Measurements from ENCODE around the gene PAPPA2. TPM values are rescaled to one million over a fixed set of nuclear protein-coding genes. Genes with fewer than 3 reads are reported as not detected.

The PAPPA2 gene
- total and polyA plus RNA-seq, 9 of the 15 experiments (the other 6 are each of a cell fraction or from before 2014, with no cell fraction given), result 0.01 to 0.15 (median 0.05) TPM; not detected in 2

DNA sequence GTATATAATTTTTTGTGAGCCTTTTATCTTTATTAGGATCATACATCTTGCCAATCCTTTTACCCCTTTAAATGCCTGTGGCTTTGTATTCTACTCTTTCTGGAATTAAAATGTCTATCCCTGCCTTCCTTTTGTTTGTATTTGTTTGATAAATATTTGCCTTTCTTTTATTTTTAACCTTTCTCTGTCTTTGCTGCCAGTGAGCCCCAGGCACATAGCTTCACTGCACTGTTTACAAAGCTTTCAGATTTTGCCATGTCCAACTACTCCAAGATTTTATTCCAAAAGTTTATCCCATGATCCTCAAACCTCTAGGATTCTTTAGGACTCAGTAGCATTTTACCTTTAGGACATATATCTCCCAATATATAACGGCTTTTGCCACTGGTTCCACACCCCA, 281.2 kb downstream of the PAPPA2 start (continued):
- TF ChIP-seq HMG20B (CRISPR knock-in tag; IDR thresholded peaks at IDR 0.05), result no peak
- TF ChIP-seq, protein P1, sequence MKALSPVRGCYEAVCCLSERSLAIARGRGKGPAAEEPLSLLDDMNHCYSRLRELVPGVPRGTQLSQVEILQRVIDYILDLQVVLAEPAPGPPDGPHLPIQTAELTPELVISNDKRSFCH (CRISPR knock-in tag; IDR thresholded peaks at IDR 0.05), result no peak
- TF ChIP-seq, protein P1 (tag; IDR thresholded peaks at IDR 0.05), result no peak

DNA sequence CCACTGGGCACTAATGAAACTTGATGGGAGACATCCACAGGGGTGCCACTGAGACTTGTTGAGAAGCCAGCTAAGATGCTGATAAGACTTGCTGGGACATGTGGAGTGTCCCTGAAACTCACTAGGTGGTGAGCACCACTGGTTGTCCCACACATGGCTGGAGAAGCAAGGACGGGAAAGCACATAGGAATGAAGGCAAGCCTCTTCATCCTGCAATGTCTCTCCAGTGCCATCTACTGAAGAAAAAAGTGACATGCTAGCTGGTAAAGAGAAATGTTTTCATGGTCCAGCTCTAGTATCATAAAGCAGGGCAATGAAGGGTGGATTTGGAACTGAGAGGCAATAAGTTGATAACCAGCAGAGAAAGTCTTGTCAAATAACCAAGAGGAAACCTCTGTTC, 283.0 kb downstream of the PAPPA2 start:
- ChIA-PET CTCF (ENCODE audit: low intra/inter-chr PET ratio) (interaction anchor here (0.9 to 1.4 kb wide), 2 partner anchors 135 to 187 kb away, joined by 4 read pairs; no protein-coding TSS in a partner anchor), POLR2A (interaction anchor here (0.6 to 1.4 kb wide), 2 partner anchors 9 to 996 kb away, joined by 3 read pairs; no protein-coding TSS in a partner anchor)
- no peak overlapping the region for H3K4me2 ChIP-seq (ENCODE audit: insufficient read depth, low read length)
- no peak overlapping the region for H3K27ac ChIP-seq (ENCODE audit: extremely low read depth, low read depth, low read length)
- no peaks in the 10 kb centered on the region for H3K9me1 ChIP-seq (ENCODE audit: control insufficient read depth, insufficient read depth, low read length)
- H2AFZ ChIP-seq (ENCODE audit: low read depth, low read length), result no peak overlapping the region
- H3K4me1 ChIP-seq (replicated peaks in 1 of 2; ENCODE audit: control insufficient read depth in 2 of 2, insufficient read depth in 2 of 2, low read length in 2 of 2), result no peaks in the 10 kb centered on the region
- H3K36me3 ChIP-seq (ENCODE audit: control insufficient read depth, insufficient read depth, low read length), result no peaks in the 10 kb centered on the region
- H3K4me3 ChIP-seq, result no peak overlapping the region
- peak; percentile 77; the same call in 2 of the 3 replicates for ATAC-seq
- H3K9ac ChIP-seq (ENCODE audit: insufficient read depth in 1 of 2, low read depth in 2 of 2, low read length in 2 of 2), result no peak overlapping the region
- peaks cover 0 to 3% of the 10 kb centered on the region in 2 experiments; a peak in 2 of 5 replicates for H3K27me3 ChIP-seq (ENCODE audit: control insufficient read depth in 2 of 2, insufficient read depth in 2 of 2, low read length in 2 of 2)
- 0% methylated on average over 1 of the region's 1 CpG for WGBS (ENCODE audit: insufficient coverage, low coverage, missing lambda C conversion rate)
- intact Hi-C loops (cut with micrococcal nuclease), result loop anchor here (1.0 to 5.0 kb wide), 3 partner anchors 134 to 369 kb away; no protein-coding TSS in a partner anchor
- no peaks in the 10 kb centered on the region for H4K20me1 ChIP-seq (replicated peaks; ENCODE audit: control insufficient read depth, insufficient read depth, low read length)
- no peak for FAIRE-seq
- no peaks in the 10 kb centered on the region for H3K9me3 ChIP-seq (replicated peaks; ENCODE audit: control insufficient read depth, insufficient read depth, low read depth, low read length)
- DNase-seq (ENCODE audit: extremely low read depth in 1 of 4, low spot score in 3 of 4), result peak in 1 of 4 experiments; percentile 21
- H3K79me2 ChIP-seq (ENCODE audit: control insufficient read depth, insufficient read depth, low read length), result no peaks in the 10 kb centered on the region
- no TSS peak for BruUV-seq (replicated peaks)
- in situ Hi-C loops (cut with MboI), result no loop called here
- TF ChIP-seq ZNF586 (CRISPR knock-in tag; conservative IDR thresholded peaks at IDR 0.05), result no peak
- no peak for TF ChIP-seq HDAC8 (tag; IDR thresholded peaks at IDR 0.05)
- TF ChIP-seq, protein P2, sequence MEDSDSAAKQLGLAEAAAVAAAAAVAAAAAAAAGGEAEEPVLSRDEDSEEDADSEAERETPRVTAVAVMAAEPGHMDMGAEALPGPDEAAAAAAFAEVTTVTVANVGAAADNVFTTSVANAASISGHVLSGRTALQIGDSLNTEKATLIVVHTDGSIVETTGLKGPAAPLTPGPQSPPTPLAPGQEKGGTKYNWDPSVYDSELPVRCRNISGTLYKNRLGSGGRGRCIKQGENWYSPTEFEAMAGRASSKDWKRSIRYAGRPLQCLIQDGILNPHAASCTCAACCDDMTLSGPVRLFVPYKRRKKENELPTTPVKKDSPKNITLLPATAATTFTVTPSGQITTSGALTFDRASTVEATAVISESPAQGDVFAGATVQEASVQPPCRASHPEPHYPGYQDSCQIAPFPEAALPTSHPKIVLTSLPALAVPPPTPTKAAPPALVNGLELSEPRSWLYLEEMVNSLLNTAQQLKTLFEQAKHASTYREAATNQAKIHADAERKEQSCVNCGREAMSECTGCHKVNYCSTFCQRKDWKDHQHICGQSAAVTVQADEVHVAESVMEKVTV (CRISPR knock-in tag; IDR thresholded peaks at IDR 0.05), result no peak
- TF ChIP-seq RAD21 (CRISPR knock-in tag; conservative IDR thresholded peaks at IDR 0.05 in 1 of 2, IDR thresholded peaks at IDR 0.05 in 1 of 2), result peak; percentile 8 to 71; a peak in 3 of 4 replicates
- TF ChIP-seq JUN (IDR thresholded peaks at IDR 0.05; ENCODE audit: borderline replicate concordance, low read depth, low read length), result no peak
- TF ChIP-seq JUN (CRISPR knock-in tag; IDR thresholded peaks at IDR 0.05; ENCODE audit: borderline replicate concordance), result no peak
- no peak for TF ChIP-seq ARHGAP35 (IDR thresholded peaks at IDR 0.05; ENCODE audit: partially characterized antibody)
- TF ChIP-seq ATF7 (IDR thresholded peaks at IDR 0.05), result no peak
- TF ChIP-seq NELFE (IDR thresholded peaks at IDR 0.05; ENCODE audit: insufficient read depth, insufficient read length), result no peak
- TF ChIP-seq, protein P3, sequence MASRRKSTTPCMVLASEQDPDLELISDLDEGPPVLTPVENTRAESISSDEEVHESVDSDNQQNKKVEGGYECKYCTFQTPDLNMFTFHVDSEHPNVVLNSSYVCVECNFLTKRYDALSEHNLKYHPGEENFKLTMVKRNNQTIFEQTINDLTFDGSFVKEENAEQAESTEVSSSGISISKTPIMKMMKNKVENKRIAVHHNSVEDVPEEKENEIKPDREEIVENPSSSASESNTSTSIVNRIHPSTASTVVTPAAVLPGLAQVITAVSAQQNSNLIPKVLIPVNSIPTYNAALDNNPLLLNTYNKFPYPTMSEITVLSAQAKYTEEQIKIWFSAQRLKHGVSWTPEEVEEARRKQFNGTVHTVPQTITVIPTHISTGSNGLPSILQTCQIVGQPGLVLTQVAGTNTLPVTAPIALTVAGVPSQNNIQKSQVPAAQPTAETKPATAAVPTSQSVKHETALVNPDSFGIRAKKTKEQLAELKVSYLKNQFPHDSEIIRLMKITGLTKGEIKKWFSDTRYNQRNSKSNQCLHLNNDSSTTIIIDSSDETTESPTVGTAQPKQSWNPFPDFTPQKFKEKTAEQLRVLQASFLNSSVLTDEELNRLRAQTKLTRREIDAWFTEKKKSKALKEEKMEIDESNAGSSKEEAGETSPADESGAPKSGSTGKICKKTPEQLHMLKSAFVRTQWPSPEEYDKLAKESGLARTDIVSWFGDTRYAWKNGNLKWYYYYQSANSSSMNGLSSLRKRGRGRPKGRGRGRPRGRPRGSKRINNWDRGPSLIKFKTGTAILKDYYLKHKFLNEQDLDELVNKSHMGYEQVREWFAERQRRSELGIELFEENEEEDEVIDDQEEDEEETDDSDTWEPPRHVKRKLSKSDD (conservative IDR thresholded peaks at IDR 0.05; ENCODE audit: low read length), result no peak
- TF ChIP-seq, protein P4, sequence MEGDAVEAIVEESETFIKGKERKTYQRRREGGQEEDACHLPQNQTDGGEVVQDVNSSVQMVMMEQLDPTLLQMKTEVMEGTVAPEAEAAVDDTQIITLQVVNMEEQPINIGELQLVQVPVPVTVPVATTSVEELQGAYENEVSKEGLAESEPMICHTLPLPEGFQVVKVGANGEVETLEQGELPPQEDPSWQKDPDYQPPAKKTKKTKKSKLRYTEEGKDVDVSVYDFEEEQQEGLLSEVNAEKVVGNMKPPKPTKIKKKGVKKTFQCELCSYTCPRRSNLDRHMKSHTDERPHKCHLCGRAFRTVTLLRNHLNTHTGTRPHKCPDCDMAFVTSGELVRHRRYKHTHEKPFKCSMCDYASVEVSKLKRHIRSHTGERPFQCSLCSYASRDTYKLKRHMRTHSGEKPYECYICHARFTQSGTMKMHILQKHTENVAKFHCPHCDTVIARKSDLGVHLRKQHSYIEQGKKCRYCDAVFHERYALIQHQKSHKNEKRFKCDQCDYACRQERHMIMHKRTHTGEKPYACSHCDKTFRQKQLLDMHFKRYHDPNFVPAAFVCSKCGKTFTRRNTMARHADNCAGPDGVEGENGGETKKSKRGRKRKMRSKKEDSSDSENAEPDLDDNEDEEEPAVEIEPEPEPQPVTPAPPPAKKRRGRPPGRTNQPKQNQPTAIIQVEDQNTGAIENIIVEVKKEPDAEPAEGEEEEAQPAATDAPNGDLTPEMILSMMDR (IDR thresholded peaks at IDR 0.05 in 2 of 3, conservative IDR thresholded peaks at IDR 0.05 in 1 of 3; ENCODE audit: insufficient read depth in 2 of 3, low read depth in 1 of 3, low read length in 3 of 3), result peak; percentile 35 to 56 (median 53); a peak in 5 of 6 replicates
